ENCODE results near the gene EPOP. TPM values are rescaled to one million over a fixed set of nuclear protein-coding genes. Genes with fewer than 3 reads are reported as not detected.

EPOP gene
- total and polyA plus RNA-seq, 2 experiments from 2014 or later, result 0.42 to 2.4 TPM

DNA sequence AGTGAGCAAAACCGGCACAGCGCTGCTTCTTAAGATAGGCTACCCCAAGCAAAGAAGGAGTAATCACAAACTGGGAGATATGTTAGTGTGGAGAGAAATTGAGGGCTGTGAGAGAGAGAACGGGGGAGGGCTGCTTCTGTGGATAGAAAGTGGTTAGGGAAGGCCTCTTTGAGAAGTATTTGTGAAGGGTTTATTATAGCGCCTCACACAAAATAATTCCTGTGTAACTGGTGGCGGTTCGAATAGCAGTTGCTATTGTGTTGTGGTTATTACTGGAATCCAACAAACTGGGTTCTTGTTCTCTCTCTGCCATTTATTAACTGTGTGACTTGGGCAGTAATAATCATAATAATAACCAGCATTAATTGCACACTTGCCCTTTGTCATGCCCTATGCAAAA is 46.2 kb upstream of the EPOP start:
- no peaks in the 10 kb centered on the region for H4K20me1 ChIP-seq (replicated peaks; ENCODE audit: insufficient read depth)
- no peak overlapping the region for H3K27ac ChIP-seq (ENCODE audit: low read depth)
- peak overlapping the region; percentile 43 for H3K4me3 ChIP-seq
- Mint-ChIP-seq H3K4me1 (peaks cover 43% of the 10 kb centered on the region), H3K36me3 (ENCODE audit: low read depth) (peaks cover 7% of the 10 kb centered on the region; the same call in 1 of the 3 replicates), H3K27ac (no peak overlapping the region), H3K4me3 (no peak overlapping the region; the same call in 2 of the 3 replicates), H3K9me3 (no peaks in the 10 kb centered on the region; the same call in 2 of the 3 replicates), H3K27me3 (ENCODE audit: insufficient read depth, low read depth, poor library complexity) (peaks cover 25% of the 10 kb centered on the region)
- H3K36me3 ChIP-seq (ENCODE audit: insufficient read depth), result no peaks in the 10 kb centered on the region
- no peaks in the 10 kb centered on the region for H3K79me2 ChIP-seq (replicated peaks; ENCODE audit: insufficient read depth)
- ATAC-seq (no peak), DNase-seq (ENCODE audit: low spot score) (no peak)
- peaks cover 9% of the 10 kb centered on the region for H3F3A ChIP-seq (replicated peaks; ENCODE audit: low read depth)
- H3K27me3 ChIP-seq (ENCODE audit: insufficient read depth), result peaks cover 31% of the 10 kb centered on the region
- H3K4me2 ChIP-seq, result peak overlapping the region; percentile 71
- H3K4me1 ChIP-seq (ENCODE audit: insufficient read depth), result peaks cover 7% of the 10 kb centered on the region; the same call in 1 of the 2 replicates
- TF ChIP-seq NANOG (IDR thresholded peaks at IDR 0.05; ENCODE audit: borderline replicate concordance) (no peak), EZH2phosphoT487 (IDR thresholded peaks at IDR 0.05; ENCODE audit: unreplicated experiment) (no peak), EZH2 (IDR thresholded peaks at IDR 0.05; ENCODE audit: low read depth, unreplicated experiment) (no peak), CREB1 (CRISPR knock-in tag; IDR thresholded peaks at IDR 0.05; ENCODE audit: low read depth) (no peak), STAT1 (IDR thresholded peaks at IDR 0.05; ENCODE audit: unreplicated experiment) (no peak), JUNB (IDR thresholded peaks at IDR 0.05; ENCODE audit: unreplicated experiment) (no peak), ZNF114 (CRISPR knock-in tag; IDR thresholded peaks at IDR 0.05) (no peak)
- TF ChIP-seq, protein P1, sequence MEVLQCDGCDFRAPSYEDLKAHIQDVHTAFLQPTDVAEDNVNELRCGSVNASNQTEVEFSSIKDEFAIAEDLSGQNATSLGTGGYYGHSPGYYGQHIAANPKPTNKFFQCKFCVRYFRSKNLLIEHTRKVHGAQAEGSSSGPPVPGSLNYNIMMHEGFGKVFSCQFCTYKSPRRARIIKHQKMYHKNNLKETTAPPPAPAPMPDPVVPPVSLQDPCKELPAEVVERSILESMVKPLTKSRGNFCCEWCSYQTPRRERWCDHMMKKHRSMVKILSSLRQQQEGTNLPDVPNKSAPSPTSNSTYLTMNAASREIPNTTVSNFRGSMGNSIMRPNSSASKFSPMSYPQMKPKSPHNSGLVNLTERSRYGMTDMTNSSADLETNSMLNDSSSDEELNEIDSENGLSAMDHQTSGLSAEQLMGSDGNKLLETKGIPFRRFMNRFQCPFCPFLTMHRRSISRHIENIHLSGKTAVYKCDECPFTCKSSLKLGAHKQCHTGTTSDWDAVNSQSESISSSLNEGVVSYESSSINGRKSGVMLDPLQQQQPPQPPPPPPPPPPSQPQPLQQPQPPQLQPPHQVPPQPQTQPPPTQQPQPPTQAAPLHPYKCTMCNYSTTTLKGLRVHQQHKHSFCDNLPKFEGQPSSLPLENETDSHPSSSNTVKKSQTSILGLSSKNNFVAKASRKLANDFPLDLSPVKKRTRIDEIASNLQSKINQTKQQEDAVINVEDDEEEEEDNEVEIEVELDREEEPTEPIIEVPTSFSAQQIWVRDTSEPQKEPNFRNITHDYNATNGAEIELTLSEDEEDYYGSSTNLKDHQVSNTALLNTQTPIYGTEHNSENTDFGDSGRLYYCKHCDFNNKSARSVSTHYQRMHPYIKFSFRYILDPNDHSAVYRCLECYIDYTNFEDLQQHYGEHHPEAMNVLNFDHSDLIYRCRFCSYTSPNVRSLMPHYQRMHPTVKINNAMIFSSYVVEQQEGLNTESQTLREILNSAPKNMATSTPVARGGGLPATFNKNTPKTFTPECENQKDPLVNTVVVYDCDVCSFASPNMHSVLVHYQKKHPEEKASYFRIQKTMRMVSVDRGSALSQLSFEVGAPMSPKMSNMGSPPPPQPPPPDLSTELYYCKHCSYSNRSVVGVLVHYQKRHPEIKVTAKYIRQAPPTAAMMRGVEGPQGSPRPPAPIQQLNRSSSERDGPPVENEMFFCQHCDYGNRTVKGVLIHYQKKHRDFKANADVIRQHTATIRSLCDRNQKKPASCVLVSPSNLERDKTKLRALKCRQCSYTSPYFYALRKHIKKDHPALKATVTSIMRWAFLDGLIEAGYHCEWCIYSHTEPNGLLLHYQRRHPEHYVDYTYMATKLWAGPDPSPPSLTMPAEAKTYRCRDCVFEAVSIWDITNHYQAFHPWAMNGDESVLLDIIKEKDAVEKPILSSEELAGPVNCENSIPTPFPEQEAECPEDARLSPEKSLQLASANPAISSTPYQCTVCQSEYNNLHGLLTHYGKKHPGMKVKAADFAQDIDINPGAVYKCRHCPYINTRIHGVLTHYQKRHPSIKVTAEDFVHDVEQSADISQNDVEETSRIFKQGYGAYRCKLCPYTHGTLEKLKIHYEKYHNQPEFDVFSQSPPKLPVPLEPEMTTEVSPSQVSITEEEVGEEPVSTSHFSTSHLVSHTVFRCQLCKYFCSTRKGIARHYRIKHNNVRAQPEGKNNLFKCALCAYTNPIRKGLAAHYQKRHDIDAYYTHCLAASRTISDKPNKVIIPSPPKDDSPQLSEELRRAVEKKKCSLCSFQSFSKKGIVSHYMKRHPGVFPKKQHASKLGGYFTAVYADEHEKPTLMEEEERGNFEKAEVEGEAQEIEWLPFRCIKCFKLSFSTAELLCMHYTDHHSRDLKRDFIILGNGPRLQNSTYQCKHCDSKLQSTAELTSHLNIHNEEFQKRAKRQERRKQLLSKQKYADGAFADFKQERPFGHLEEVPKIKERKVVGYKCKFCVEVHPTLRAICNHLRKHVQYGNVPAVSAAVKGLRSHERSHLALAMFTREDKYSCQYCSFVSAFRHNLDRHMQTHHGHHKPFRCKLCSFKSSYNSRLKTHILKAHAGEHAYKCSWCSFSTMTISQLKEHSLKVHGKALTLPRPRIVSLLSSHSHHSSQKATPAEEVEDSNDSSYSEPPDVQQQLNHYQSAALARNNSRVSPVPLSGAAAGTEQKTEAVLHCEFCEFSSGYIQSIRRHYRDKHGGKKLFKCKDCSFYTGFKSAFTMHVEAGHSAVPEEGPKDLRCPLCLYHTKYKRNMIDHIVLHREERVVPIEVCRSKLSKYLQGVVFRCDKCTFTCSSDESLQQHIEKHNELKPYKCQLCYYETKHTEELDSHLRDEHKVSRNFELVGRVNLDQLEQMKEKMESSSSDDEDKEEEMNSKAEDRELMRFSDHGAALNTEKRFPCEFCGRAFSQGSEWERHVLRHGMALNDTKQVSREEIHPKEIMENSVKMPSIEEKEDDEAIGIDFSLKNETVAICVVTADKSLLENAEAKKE (CRISPR knock-in tag; IDR thresholded peaks at IDR 0.05), result no peak
- TF ChIP-seq, protein P2, sequence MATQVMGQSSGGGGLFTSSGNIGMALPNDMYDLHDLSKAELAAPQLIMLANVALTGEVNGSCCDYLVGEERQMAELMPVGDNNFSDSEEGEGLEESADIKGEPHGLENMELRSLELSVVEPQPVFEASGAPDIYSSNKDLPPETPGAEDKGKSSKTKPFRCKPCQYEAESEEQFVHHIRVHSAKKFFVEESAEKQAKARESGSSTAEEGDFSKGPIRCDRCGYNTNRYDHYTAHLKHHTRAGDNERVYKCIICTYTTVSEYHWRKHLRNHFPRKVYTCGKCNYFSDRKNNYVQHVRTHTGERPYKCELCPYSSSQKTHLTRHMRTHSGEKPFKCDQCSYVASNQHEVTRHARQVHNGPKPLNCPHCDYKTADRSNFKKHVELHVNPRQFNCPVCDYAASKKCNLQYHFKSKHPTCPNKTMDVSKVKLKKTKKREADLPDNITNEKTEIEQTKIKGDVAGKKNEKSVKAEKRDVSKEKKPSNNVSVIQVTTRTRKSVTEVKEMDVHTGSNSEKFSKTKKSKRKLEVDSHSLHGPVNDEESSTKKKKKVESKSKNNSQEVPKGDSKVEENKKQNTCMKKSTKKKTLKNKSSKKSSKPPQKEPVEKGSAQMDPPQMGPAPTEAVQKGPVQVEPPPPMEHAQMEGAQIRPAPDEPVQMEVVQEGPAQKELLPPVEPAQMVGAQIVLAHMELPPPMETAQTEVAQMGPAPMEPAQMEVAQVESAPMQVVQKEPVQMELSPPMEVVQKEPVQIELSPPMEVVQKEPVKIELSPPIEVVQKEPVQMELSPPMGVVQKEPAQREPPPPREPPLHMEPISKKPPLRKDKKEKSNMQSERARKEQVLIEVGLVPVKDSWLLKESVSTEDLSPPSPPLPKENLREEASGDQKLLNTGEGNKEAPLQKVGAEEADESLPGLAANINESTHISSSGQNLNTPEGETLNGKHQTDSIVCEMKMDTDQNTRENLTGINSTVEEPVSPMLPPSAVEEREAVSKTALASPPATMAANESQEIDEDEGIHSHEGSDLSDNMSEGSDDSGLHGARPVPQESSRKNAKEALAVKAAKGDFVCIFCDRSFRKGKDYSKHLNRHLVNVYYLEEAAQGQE (IDR thresholded peaks at IDR 0.05; ENCODE audit: unreplicated experiment), result no peak
- TF ChIP-seq, protein P3, sequence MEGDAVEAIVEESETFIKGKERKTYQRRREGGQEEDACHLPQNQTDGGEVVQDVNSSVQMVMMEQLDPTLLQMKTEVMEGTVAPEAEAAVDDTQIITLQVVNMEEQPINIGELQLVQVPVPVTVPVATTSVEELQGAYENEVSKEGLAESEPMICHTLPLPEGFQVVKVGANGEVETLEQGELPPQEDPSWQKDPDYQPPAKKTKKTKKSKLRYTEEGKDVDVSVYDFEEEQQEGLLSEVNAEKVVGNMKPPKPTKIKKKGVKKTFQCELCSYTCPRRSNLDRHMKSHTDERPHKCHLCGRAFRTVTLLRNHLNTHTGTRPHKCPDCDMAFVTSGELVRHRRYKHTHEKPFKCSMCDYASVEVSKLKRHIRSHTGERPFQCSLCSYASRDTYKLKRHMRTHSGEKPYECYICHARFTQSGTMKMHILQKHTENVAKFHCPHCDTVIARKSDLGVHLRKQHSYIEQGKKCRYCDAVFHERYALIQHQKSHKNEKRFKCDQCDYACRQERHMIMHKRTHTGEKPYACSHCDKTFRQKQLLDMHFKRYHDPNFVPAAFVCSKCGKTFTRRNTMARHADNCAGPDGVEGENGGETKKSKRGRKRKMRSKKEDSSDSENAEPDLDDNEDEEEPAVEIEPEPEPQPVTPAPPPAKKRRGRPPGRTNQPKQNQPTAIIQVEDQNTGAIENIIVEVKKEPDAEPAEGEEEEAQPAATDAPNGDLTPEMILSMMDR (conservative IDR thresholded peaks at IDR 0.05; ENCODE audit: low read depth in 2 of 2), result no peak
- H2AFZ ChIP-seq, result no peak overlapping the region
- no peaks in the 10 kb centered on the region for H3K9me2 ChIP-seq (ENCODE audit: insufficient read depth)

Data from GM23338 (cell line).